HG02938 (cell line): ENCODE results near the gene DCLK2.

ENCODE experiments used
- ATAC-seq: cut with Tn5 transposase; IDR thresholded peaks from one replicate; pipeline ENCODE4 v1.9.1; 2021; ENCODE audit warnings: mild to moderate bottlenecking, moderate library complexity; ENCODE audit not compliant: unreplicated experiment

DCLK2 gene

GRCh38 chr4:150255610-150256224 lies 177.5 kb downstream of the DCLK2 start:
- ATAC-seq: no peak

GRCh38 chr4:150256225-150256620 lies 178.0 kb downstream of the DCLK2 start:
- no peak for ATAC-seq

GRCh38 chr4:150256841-150257730 lies 178.8 kb downstream of the DCLK2 start:
- ATAC-seq: no peak

- ATAC-seq: no peak
Observed at GRCh38 chr4:150258569-150258968, 180.3 kb downstream of the DCLK2 start.

- ATAC-seq: no peak
Observed at GRCh38 chr4:150259861-150260567, 181.8 kb downstream of the DCLK2 start.

- ATAC-seq: no peak
Observed at GRCh38 chr4:150261571-150261970, 183.3 kb downstream of the DCLK2 start.

DNA sequence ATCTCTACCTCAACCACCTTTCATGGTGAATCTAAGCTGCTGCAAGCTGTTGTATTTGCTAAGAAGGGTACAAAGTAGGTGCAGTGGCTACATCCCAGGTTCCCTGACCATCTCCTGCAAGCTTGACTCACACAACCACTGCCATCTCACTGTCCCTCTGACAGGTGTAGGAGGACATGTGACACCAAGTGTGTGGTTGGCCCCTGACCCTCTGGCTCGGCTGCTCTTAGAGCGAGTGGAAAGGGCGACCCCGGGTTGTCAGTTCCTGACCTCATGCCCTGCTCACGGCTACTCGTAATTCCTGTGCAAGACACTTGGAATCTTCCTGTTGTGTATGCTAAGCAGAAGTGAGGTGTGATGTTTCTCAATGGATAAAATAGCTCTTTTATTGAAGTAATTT lies 184.4 kb downstream of the DCLK2 start:
- ATAC-seq: no peak

- ATAC-seq: no peak
Observed at GRCh38 chr4:150264595-150265161, 186.4 kb downstream of the DCLK2 start.

GRCh38 chr4:150265806-150266205 lies 187.6 kb downstream of the DCLK2 start:
- ATAC-seq: no peak

DNA sequence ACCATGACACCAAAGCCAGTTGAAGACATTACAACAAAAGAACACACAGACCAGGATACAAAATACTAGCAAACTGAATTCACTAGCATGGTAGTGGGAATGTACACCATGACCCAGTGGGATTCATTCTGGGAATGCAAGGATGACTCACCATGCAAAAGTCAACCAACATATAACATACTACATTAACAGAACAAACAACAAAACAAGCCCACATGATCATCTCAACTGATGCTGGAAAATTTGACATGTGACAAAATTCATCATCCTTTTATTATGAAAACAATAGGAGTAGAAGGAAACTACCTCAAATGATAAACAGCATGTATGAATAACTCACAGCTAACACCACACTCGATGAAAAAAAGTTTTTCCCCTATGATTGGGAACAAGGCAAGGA lies 190.2 kb downstream of the DCLK2 start:
- ATAC-seq: no peak

- no peak for ATAC-seq
Observed at GRCh38 chr4:150278206-150278605, 200.0 kb downstream of the DCLK2 start.

DNA sequence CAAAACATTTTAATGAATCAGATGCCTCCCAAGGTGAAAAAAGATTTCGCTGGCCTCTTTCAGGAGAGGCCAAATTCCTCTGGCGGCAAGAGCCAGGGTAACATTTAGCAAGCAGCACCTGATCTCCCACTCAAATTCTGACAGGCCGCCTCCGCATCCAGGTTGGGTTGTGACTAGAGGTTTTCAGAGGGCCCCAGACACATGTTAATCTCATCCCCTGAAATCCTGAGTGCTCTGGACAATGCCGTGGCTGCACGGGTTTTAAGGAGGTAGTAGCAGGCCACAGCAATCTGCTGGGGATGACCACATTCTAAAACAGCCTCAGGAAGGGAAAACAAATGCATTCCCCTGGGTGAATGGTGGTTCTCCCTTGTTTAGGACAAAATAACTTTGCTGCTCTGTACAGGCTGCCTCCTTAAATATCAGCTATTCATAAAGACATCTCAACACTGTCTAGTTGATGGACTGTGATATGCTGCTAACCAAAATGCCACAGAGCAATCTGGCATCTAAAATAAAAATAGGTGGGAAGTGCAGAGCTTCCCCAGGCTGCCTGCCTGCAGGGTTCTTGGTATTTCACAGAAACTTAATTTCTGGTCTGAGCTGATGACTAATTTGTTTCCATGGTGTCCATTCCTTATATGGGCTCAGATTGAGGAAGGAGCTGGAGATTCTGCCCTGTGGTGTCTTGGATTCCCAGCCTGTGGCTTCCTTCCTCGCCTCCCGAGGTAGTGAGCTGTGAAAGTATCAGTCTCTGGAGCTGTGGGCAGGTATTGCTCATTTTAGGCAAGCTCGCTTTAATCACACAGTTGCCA lies 202.0 kb downstream of the DCLK2 start:
- ATAC-seq: no peak

DNA sequence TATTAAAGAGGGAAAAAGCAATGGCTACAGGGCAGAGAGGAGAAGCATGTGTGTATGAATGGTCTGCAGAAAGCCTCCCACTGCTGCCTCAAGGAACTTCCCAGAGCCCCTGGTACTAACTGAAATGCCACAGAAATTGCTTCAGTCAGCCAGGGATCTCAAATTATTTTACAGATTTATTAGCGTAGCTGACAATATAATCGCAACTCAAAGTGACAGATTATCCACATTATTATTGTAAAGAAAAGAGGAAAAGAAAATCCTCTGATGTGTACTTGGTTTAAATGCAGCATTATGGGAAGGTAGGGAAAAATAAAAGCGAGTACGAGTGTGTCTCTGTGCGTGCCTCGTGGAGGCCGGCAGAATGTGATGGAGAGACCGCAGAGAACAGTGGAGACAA lies 202.7 kb downstream of the DCLK2 start:
- ATAC-seq: no peak

GRCh38 chr4:150283689-150284088 lies 205.4 kb downstream of the DCLK2 start:
- no peak for ATAC-seq

- ATAC-seq: no peak
Observed at GRCh38 chr4:150286656-150287055, 208.4 kb downstream of the DCLK2 start.

- no peak for ATAC-seq
Observed at GRCh38 chr4:150289198-150289597, 211.0 kb downstream of the DCLK2 start.

GRCh38 chr4:150289881-150290280 lies 211.6 kb downstream of the DCLK2 start:
- ATAC-seq: no peak

DNA sequence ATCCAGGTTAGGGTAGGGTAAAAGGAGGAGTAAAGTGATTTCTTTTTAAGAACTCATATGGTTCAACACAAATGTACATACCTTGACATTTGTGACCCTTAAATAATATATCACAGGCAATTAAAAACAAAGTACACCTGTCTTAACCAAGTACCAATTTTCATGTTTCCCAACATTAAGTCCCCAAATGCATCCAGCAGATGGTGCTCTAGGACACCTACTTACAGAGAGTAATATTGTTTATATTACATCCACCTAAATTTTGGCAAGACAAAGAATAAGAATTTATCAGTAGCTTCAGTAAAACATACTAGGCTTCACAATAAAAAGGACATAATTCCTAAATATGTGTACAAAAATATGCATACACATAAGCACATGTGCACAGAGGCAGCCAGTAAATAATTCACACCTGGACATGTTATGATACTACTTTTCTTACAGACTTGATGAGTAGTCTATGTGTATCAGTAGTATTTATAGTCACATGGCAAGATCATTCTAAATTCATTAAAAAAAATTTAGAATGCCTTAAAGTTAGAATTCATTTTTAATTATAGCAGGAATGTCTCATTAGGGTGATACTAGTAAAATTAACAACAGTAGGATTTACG lies 219.7 kb downstream of the DCLK2 start:
- ATAC-seq: no peak

GRCh38 chr4:150299816-150300215 lies 221.6 kb downstream of the DCLK2 start:
- no peak for ATAC-seq

DNA sequence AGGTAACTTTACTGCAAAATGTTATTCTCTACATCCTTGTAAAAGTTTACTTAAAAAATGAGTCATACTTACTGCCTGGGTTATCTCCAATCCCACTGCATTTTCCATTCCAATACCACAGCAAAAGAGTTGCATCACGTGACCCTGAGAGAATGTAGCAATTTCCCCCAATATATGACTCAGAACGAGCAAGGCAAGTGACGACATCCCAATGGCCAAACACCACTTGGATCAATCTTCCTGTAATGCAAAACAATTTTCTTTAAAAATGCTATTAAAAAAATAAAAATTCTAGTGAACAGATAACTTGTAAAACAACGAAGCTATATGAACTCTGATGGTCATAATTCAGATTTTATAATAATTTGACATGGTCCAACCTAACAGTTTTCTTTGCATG lies 224.3 kb downstream of the DCLK2 start:
- no peak for ATAC-seq
